K562 (cell line): ENCODE results near the gene FAM120B.

ENCODE experiments used
- MEF2A ChIP-seq: IDR thresholded peaks from 2 replicates; pipeline ENCODE4 v1.6.1; 2011; ENCODE audit warnings: low read depth, mild to moderate bottlenecking, low read length, moderate library complexity; ENCODE audit not compliant: control insufficient read depth
- YY1 ChIP-seq, 3 experiments: IDR thresholded peaks; 2 replicates each; pipeline ENCODE4 v1.6.1; 2011; ENCODE audit warnings: low read length in 2 of 3, mild to moderate bottlenecking in 2 of 3, moderate library complexity in 2 of 3, borderline replicate concordance in 1 of 3, control low read depth in 1 of 3, low read depth in 1 of 3; ENCODE audit not compliant: insufficient read depth in 3 of 3, insufficient replicate concordance in 2 of 3, control insufficient read depth in 1 of 3, insufficient read length in 1 of 3; ENCODE audit errors: extremely low read depth in 1 of 3

- TF ChIP-seq YY1 (IDR thresholded peaks at IDR 0.05; ENCODE audit: borderline replicate concordance in 1 of 3, control insufficient read depth in 1 of 3, extremely low read depth in 1 of 3, insufficient read depth in 3 of 3, insufficient read length in 1 of 3, insufficient replicate concordance in 2 of 3, low read depth in 1 of 3, low read length in 2 of 3): no peak
- TF ChIP-seq MEF2A: no peak
Observed at GRCh38 chr6:170357812-170358211, 51.3 kb downstream of the FAM120B start.
